Natural killer cell (primary cell): ENCODE results near the gene NXPH4. TPM values are rescaled to one million over a fixed set of nuclear protein-coding genes. Genes with fewer than 3 reads are reported as not detected.

Experiments
- ATAC-seq, 3 donors: fragments of 150-1000 bp in 2 of 3; fragments of 200-7000 bp in 1 of 3; cut with Tn5 transposase; 1 replicate in 1 of 3; 2 replicates in 2 of 3; pipeline ENCODE4 v1.10.0; 2021; ENCODE audit warnings: mild to moderate bottlenecking in 2 of 3, moderate library complexity in 2 of 3
- DNase-seq, 2 donors: peaks; one replicate each; pipeline versions ENCODE4 v3.0.0 to v3.0.0-alpha.2; 2013 to 2021; ENCODE audit warnings: mixed read lengths in 1 of 2
- H3K27ac ChIP-seq: one replicate; pipeline ENCODE4 v1.5.1; 2013; ENCODE audit warnings: mild to moderate bottlenecking, low read length
- H3K27me3 ChIP-seq: one replicate; pipeline ENCODE4 v1.6.1; 2013; ENCODE audit warnings: low read length; ENCODE audit not compliant: control insufficient read depth, insufficient read depth
- H3K36me3 ChIP-seq: one replicate; pipeline ENCODE4 v1.6.1; 2013; ENCODE audit warnings: low read length; ENCODE audit not compliant: control insufficient read depth, insufficient read depth
- H3K4me1 ChIP-seq: one replicate; pipeline ENCODE4 v1.6.1; 2013; ENCODE audit warnings: low read length; ENCODE audit not compliant: control insufficient read depth, insufficient read depth
- H3K4me3 ChIP-seq: one replicate; pipeline ENCODE4 v1.5.1; 2013; ENCODE audit warnings: low read length
- H3K9me3 ChIP-seq: one replicate; pipeline ENCODE4 v1.6.1; 2013; ENCODE audit warnings: low read length; ENCODE audit not compliant: control insufficient read depth, insufficient read depth
- H3K27ac Mint-ChIP-seq, 2 donors: one replicate each; pipeline ENCODE4 v1.8.0; 2022; ENCODE audit warnings: mild to moderate bottlenecking in 2 of 2, mixed read lengths in 2 of 2, moderate library complexity in 1 of 2
- H3K27me3 Mint-ChIP-seq, 2 donors: one replicate each; pipeline ENCODE4 v1.8.0; 2022; ENCODE audit warnings: low read depth in 2 of 2, mixed read lengths in 2 of 2
- H3K36me3 Mint-ChIP-seq: one replicate; pipeline ENCODE4 v1.8.0; 2022; ENCODE audit warnings: mixed read lengths
- H3K4me1 Mint-ChIP-seq, 2 donors: one replicate each; pipeline ENCODE4 v1.8.0; 2022; ENCODE audit warnings: mixed read lengths in 2 of 2
- H3K4me3 Mint-ChIP-seq: one replicate; pipeline ENCODE4 v1.8.0; 2022; ENCODE audit warnings: mild to moderate bottlenecking, moderate library complexity, mixed read lengths
- H3K9me3 Mint-ChIP-seq, 2 donors: one replicate each; pipeline ENCODE4 v1.8.0; 2022; ENCODE audit warnings: mixed read lengths in 2 of 2
- CTCF ChIP-seq: fragments of 200-600 bp; IDR thresholded peaks from one replicate; pipeline ENCODE4 v1.8.0; 2022; ENCODE audit warnings: antibody characterized with exemption
- WGBS: methylation state at CpG from one replicate; pipeline ENCODE4 v1.1.7; 2013; ENCODE audit warnings: missing lambda C conversion rate; ENCODE audit not compliant: insufficient coverage; 5-methylcytosine and 5-hydroxymethylcytosine counted together
- intact Hi-C: fragments of 100-400 bp; cut with micrococcal nuclease; formaldehyde crosslinking; loops from one replicate; pipeline ENCODE4 v1.14.2; 2022
- total RNA-seq, 4 donors: library from RNA; stranded (reverse); fragments of 120-200 nt in 1 of 4; gene quantifications; one replicate each; pipeline versions ENCODE4 v1.2.3 to v1.2.4, GENCODE V29; 2013 to 2022

The NXPH4 gene
- total RNA-seq, 3 donors from 2014 or later (not counting 1 experiment from before 2014, with no cell fraction given): 0.82 TPM; not detected in 2

DNA sequence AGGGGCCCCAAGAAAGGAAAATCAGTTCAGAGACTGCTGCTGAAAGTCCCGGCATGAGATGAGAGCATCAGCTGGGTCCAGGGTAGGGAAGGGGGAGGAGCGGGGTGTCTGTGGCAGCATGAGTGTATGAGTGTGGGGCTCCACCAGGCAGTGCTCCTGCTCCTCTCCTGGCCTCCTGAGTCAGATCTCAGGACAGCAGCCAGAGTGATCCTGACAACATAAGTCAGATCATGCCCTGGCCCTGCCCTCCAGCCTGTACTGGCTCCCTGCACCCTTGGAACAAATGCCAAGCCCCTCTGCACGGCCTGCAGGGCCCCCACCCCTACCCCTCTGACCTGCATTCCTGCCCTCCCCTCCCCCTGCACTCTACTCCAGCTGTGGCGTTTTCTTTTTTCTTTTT, 44.9 kb upstream of the NXPH4 start:
- ATAC-seq: no peak
- Histone ChIP-seq H3K27ac (no peak overlapping the region), H3K4me1 (no peaks in the 10 kb centered on the region), H3K9me3 (no peaks in the 10 kb centered on the region), H3K36me3 (no peaks in the 10 kb centered on the region), H3K4me3 (no peak overlapping the region), H3K27me3 (no peaks in the 10 kb centered on the region)
- Mint-ChIP-seq H3K27ac (no peak overlapping the region), H3K4me3 (no peak overlapping the region), H3K9me3 (no peaks in the 10 kb centered on the region), H3K4me1 (peaks cover 0 to 5% of the 10 kb centered on the region in 2 donors), H3K27me3 (no peaks in the 10 kb centered on the region), H3K36me3 (no peaks in the 10 kb centered on the region)
- 89% methylated on average over 4 of the region's 4 CpGs for WGBS
- no peak for TF ChIP-seq CTCF
- DNase-seq: no peak
- intact Hi-C loops: no loop called here

DNA sequence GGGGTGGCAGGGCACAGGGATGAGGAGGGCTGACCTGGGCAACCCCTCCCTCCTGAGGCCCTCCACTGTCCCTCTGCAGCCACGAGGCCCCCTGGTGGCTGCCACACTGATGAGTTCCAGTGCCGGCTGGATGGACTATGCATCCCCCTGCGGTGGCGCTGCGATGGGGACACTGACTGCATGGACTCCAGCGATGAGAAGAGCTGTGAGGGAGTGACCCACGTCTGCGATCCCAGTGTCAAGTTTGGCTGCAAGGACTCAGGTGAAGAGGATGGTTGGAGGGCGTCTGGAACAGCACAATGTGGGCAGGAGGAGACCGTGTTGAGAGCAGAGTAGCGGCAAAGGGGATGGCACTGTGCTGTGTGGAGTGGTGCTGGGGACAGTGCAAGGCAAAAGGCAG, 43.5 kb upstream of the NXPH4 start:
- Mint-ChIP-seq H3K4me1 (peaks cover 0 to 5% of the 10 kb centered on the region in 2 donors), H3K36me3 (no peaks in the 10 kb centered on the region), H3K27ac (no peak overlapping the region), H3K9me3 (no peaks in the 10 kb centered on the region), H3K27me3 (no peaks in the 10 kb centered on the region), H3K4me3 (no peak overlapping the region)
- Histone ChIP-seq H3K36me3 (no peaks in the 10 kb centered on the region), H3K9me3 (no peaks in the 10 kb centered on the region), H3K27me3 (no peaks in the 10 kb centered on the region), H3K4me3 (no peak overlapping the region), H3K27ac (no peak overlapping the region), H3K4me1 (no peaks in the 10 kb centered on the region)
- WGBS: 75% methylated on average over 11 of the region's 11 CpGs
- ATAC-seq (peak in 2 of 3 donors; percentile 34 to 48), DNase-seq (peak in 1 of 2 donors; percentile 47)
- peak; percentile 32 for TF ChIP-seq CTCF
- intact Hi-C loops: no loop called here

- Mint-ChIP-seq H3K27ac (no peak overlapping the region), H3K9me3 (no peaks in the 10 kb centered on the region), H3K4me3 (no peak overlapping the region), H3K4me1 (peaks cover 0 to 5% of the 10 kb centered on the region in 2 donors), H3K27me3 (no peaks in the 10 kb centered on the region), H3K36me3 (no peaks in the 10 kb centered on the region)
- no peak overlapping the region for H3K4me3 ChIP-seq
- DNase-seq: no peak
- H3K4me1 ChIP-seq: no peaks in the 10 kb centered on the region
- H3K36me3 ChIP-seq: no peaks in the 10 kb centered on the region
- intact Hi-C loops: no loop called here
- no peaks in the 10 kb centered on the region for H3K9me3 ChIP-seq
- no peak for ATAC-seq
- 89% methylated on average over 14 of the region's 14 CpGs for WGBS
- no peak overlapping the region for H3K27ac ChIP-seq
- H3K27me3 ChIP-seq: no peaks in the 10 kb centered on the region
- TF ChIP-seq CTCF: no peak
These were observed 42.9 kb upstream of the NXPH4 start for GRCh38 chr12:57173683-57174082.

DNA sequence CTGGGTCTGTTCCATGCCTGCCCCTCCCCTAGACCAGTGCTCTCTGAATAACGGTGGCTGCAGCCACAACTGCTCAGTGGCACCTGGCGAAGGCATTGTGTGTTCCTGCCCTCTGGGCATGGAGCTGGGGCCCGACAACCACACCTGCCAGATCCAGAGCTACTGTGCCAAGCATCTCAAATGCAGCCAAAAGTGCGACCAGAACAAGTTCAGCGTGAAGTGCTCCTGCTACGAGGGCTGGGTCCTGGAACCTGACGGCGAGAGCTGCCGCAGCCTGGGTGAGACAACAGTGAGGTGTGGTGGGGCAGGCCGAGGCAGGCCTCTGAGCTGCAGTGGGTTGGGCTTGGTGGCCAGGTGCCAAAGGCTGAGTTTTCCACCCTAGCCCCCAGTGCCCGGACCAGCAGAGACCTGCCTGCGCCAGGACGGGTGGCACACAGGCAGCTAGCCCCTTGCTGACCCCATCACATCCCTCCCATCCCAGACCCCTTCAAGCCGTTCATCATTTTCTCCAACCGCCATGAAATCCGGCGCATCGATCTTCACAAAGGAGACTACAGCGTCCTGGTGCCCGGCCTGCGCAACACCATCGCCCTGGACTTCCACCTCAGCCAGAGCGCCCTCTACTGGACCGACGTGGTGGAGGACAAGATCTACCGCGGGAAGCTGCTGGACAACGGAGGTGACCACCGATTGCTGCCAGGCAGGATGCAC, 41.0 kb upstream of the NXPH4 start:
- H3K36me3 Mint-ChIP-seq: no peaks in the 10 kb centered on the region
- TF ChIP-seq CTCF: peak; percentile 32
- Histone ChIP-seq H3K27ac (no peak overlapping the region), H3K36me3 (no peaks in the 10 kb centered on the region), H3K4me1 (no peaks in the 10 kb centered on the region), H3K4me3 (no peak overlapping the region), H3K9me3 (no peaks in the 10 kb centered on the region), H3K27me3 (no peaks in the 10 kb centered on the region)
- H3K27me3 Mint-ChIP-seq: no peaks in the 10 kb centered on the region
- DNase-seq (peak; percentile 35 to 59), ATAC-seq (peak in 2 of 3 donors; percentile 44 to 57)
- H3K4me1 Mint-ChIP-seq: peaks cover 0 to 5% of the 10 kb centered on the region in 2 donors
- intact Hi-C loops: no loop called here
- 78% methylated on average over 29 of the region's 29 CpGs for WGBS
- no peak overlapping the region for H3K27ac Mint-ChIP-seq
- no peak overlapping the region for H3K4me3 Mint-ChIP-seq
- no peaks in the 10 kb centered on the region for H3K9me3 Mint-ChIP-seq
